HG03520 (cell line): ENCODE results near the gene PRR19.
A peak's percentile ranks its signal among the peaks of the same experiment; 100 is the strongest.
"Not testable (repeated sequence)": the region's sequence is repeated elsewhere in the genome, so short reads cannot be mapped to it uniquely, and the experiment has no call there.

Source experiments
- ATAC-seq: cut with Tn5 transposase; IDR thresholded peaks from one replicate; pipeline ENCODE4 v1.9.1; 2021; ENCODE audit warnings: mild to moderate bottlenecking, moderate library complexity; ENCODE audit not compliant: unreplicated experiment

The PRR19 gene, protein sequence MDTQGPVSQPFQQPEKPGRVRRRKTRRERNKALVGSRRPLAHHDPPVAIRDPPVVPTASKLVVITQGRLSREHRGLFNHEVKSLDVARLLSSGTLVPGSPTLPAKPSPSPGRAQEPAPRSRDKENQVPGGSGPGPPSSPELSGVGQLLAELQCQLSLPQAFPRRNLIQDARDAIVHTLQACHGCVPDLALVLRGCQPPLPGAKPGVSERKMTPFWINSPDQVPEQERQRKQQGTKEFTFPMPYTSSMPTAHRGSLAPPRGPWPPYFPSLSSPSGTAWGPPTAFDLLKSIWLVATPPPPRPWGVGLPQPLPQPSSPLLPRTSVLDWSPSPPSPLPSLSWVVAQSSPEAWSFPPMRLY

GRCh38 chr19:42301646-42302203, at the start of gene PRR19:
TSS of gene PRR19 (plus strand) at chr19:42302132. CDS start at chr19:42309585, 7,453 bp downstream.
- ATAC-seq, result no peak

GRCh38 chr19:42252365-42253244, 49.3 kb upstream of the PRR19 start:
- ATAC-seq, result no peak

DNA sequence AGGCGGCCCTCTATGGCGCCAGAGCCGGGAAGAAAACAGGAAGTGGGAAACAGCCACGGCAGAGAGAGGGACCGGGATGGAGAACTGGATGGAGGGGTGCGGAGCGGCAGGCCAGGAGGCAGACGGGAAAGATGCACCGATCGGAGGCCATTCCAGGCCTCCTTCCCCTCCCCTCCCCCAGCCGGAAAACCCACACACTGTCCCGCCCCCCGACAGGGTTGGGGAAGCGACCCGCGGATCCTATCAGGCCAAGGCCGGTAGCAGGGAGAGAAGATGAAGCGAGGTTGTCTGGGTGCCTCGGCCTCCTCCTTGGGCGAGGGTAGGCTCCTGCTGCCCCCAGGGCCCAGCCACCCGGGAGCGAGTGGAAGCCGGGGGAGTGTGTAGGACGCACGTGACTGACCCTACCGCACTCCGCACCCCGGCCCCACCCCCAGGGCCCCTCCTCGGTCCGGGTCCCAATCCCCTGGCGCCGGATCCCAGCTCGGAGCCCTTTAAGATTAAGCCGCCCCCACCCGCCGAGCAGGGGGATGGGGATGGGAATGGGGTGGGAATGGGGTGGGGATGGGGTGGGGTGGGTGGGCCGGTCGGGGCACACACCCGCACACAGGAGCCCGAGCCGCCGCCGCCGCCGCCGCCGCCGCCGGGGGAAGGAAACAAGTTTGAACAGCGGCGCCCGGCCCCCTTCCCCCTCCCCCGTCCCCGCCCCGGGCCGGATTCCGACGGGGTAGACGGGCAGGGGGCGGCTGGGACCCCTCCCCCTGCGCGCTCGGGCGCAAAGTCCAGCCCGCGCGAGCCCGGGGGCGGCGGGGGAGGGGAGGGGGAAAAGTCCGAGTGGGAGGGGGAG, 48.5 kb upstream of the PRR19 start:
- no peak for ATAC-seq

DNA sequence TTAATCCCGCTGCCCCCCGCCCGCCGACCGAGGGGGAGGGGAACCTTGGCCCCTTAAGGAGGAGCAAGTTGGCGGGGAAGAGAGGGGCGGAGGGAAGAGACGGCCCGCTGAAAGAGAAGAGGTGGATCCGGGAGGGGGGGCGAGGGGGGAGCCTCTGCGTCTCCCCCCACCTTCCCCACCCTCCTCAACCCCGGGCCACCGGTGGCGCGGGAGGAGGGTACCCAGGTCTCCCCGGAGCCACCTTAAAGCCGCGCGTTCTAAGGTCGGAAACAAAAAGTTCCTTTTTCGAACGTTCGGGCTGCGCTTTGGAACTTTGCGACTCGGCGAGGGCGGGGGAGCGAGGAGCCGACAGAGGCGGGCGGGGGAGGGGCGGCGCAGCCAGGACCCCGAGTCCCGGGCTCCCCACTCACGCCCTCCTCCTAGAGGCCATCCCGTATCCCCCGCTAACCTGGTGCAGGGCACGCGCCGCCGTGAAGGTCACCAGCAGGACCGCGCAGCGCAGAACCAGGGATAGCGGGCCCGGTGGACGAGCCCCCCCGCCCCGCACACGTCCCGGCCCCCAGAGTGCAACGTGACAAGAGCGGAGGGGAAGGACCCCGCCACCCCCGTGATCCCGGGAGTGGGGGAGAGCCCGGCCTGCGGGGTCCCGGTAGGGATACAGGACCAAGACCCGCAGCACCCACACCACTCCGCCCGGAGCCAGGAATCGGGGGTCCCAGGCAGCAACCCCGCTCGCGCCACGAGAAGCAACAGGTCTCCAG, 47.7 kb upstream of the PRR19 start:
- ATAC-seq, result no peak

DNA sequence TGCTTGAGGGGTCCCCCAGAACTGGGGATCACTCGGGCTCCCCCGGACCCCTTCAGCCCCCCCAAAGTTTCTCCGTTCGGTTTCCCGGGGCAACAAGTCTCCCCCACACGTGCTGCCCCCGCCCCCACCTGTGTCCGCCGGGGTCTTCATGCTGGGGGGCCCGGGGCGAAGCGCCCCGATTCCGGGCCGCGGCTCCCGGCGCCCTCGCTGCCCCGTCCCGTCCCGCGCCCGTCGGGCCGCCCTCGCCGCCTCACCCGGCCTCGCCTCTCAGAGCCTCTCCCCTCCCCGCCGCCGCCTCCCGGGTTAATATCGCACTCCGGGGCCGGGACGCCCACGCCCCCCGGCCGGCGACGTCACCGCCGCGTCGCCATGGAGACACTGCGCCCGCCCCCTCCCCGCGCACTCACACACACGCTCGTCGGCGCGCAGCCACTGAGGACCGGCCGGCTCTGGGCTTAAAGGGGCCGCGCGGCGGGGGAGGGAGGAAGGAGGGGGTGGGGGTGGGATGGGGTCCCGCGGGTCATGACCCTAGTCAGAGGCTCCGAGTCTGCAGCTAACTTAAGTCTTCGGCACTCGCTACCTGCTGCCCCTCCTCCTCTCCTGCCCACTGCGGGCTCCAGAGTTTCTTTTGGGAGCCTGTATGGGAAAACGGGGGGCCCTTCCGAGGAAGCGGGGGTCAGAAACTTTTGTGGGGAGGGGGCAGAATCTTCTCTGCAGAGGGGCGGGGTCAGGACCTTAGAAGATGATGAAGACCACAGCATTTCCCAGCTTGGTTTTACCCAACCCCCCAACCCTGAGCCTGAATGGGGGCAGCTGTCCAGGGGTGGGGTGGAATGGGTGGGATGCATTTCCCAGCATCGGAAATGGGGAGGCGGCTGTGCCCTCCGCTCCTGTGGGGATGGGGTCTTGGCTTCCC, 46.8 kb upstream of the PRR19 start, which contains the start of gene ERF:
TSS of gene ERF (minus strand) at position 279 of the 916 bp plus-strand sequence. CDS start at position 150, 129 bp downstream.
- no peak for ATAC-seq

DNA sequence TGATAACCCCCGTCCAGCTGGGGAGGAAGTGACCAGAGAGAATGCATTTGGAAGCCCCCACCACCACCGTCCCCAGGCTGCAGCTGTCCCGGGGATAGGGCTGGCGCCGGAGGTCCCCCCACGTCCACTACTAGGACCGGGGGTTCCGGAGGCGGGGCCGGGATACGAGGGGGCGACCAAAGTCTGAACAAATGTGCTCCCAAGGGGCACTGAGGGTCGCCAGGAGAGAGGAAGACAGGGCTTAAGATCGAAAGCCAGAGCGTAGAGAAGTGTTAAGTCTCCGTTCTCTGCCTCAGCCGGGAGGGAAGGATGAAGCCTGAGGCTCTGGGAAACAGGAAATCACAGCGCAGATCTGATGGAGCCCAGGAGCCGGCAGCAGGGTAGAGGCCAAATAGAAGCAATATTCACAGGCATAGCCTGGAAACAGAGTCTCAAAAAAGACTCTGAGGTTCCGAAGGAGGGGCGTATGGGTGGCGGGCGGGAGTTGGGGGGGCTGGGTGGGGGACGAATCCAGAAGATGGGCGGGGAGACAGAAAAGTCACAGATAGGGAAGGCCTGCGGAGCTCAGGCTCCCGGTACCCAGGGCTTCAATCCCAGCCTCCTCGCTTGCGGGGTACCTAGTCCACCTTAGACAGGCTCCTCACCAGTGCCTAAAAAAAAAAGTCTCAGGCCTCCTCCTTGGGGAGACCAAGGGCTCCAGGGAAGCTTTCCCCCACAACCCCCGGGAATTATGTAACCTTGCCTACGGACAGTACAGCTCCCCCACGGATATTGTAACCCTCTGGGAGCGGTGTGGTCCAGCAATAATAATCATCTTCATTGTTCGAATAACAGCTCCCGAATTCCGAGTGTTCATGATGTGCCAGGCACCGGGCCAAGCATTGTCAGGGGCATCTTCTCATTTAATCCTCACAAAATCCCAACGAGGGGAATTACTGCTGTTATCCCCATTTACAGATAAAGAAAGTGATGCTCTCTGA, 45.9 kb upstream of the PRR19 start:
- no peak for ATAC-seq

DNA sequence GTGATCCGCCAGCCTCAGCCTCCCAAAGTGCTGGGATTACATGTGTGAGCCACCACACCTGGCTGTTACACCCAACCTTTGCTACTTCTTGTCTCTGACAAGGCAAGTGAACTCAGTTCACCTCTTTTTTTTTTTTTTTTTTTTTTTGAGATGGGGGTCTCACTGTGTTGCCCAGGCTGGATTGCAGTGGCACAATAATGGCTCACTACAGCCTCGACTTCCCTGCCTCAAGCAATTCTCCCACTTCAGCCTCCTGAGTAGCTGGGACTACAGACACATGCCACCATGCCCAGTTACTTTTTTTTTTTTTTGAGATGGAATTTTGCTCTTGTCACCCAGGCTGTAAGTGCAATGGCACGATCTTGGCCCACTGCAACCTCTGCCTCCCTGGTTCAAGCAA, 44.1 kb upstream of the PRR19 start:
- not testable (repeated sequence) for ATAC-seq

- no peak for ATAC-seq
These were observed 40.2 kb upstream of the PRR19 start for GRCh38 chr19:42261763-42262162.

DNA sequence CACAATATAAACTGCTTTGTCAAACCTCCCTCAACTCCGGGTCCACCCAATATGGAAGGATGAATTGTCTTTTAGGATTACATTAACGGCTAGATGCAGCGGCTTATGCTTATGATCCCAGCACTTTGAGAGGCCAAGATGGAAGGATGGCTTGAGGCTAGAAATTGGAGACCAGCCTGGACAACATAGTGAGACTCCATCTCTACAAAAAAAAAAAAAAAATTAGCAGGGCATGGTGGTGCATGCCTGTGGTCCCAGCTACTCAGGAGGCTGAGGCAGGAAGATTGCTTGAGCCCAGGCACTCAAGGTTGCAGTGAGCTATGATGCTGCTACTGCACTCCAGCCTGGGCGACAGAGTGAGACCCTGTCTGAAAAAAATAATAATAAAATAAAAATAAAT, 35.8 kb upstream of the PRR19 start:
- not testable (repeated sequence) for ATAC-seq

DNA sequence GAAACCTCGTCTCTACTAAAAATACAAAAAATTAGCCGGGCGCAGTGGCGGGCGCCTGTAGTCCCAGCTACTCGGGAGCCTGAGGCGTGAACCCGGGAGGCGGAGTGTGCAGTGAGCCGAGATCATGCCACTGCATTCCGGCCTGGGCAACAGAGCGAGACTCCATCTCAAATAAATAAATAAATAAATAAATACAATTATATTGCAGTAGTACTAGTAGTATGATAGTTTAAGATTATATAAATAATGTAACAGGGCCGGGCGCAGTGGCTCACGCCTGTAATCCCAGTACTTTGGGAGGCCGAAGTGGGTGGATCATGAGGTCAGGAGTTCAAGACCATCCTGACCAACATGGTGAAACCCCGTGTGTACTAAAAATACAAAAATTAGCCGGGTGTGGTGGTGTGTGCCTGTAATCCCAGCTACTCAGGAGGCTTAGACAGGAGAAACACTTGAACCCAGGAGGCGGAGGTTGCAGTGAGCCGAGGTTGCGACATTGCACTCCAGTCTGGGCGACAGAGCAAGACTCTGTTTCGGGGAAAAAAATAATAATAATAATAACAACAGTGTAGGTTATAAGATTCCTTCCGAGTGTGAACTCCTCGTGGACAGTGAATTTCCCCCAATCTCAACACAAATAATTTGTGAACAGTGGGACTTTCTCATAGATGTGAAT, 34.9 kb upstream of the PRR19 start:
- not testable (repeated sequence) for ATAC-seq

- no peak for ATAC-seq
These were observed 34.2 kb upstream of the PRR19 start for GRCh38 chr19:42267644-42268141.

GRCh38 chr19:42268142-42268703, 33.7 kb upstream of the PRR19 start:
- peak; percentile 46 for ATAC-seq

GRCh38 chr19:42268704-42269477, 33.0 kb upstream of the PRR19 start, which contains the start of gene CIC:
TSS of gene CIC (plus strand) at chr19:42269252. CDS start at chr19:42271784, 2,532 bp downstream.
- peak; percentile 71 for ATAC-seq

DNA sequence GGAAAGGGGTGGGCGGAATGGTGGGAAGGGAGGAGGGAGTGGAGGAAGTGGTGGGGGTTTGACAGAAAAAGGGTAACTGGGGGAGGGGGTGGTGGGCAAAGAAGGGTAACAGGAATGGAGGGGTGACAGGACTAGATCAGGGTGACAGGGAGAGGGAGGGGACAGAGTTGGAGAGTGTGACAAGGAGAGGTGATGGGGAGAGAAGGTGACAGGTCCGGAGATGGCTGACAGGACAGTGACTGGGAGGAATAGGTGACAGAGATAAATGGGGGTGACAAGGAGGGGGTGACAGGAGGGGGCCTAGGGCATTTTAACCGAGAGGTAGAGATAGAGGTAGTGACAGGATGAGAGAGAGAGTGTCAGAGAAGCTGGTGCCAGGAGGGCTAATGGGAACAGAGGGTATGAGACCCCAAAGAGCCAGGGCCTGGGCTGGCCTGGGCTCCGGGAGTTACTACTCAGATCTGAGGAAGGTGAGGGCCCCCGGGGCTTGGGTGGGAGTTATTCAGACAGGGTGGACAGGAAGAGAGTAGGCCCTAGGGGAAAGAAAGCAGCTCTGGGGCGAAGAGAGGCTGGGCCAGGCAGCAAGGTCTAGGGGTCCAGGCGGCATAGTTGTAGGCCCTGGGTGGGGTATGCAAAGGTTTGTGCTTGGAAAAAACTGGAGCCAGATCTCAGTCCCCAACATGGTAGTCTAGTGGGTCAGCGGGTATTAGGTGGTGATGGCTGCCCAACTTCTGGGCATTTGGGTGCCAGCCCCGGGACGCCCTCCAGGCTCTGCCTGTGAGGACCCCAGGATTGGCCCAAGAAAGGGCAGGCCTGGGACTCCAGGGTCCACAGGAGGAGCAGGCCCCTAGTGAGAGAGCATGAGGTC, 32.2 kb upstream of the PRR19 start:
- no peak for ATAC-seq
